HepG2 (cell line): Measurements from ENCODE around the gene LSM14B. TPM values are rescaled to one million over a fixed set of nuclear protein-coding genes. Genes with fewer than 3 reads are reported as not detected.

Source experiments
- ATAC-seq: fragments of 200-7000 bp; cut with Tn5 transposase; 3 replicates; pipeline ENCODE4 v1.9.1; 2020; ENCODE audit warnings: mild to moderate bottlenecking, moderate library complexity
- BruUV-seq: library from RNA; stranded (reverse); fragments of 400-500 nt; replicated peaks from 2 replicates; lab custom pipeline; 2021; lab: Mats Ljungman, UMichigan
- CTCF ChIA-PET: fragments of 300-600 bp; formaldehyde crosslinking; extraction: SDS; loops from one replicate; lab custom pipeline; 2021; ENCODE audit warnings: low total read pairs, inconsistent platforms, low intra/inter-chr PET ratio; lab: Yijun Ruan, JAX
- POLR2A ChIA-PET: fragments of 350-600 bp; sonication (Branson Sonifier 250); formaldehyde crosslinking; loops from one replicate; lab custom pipeline; 2020; ENCODE audit warnings: antibody characterized with exemption, inconsistent platforms; lab: Yijun Ruan, JAX
- DNase-seq: peaks from one replicate; pipeline ENCODE4 v3.0.0-alpha.2; 2015; ENCODE audit warnings: low spot score
- FAIRE-seq: peaks from 3 replicates; lab custom pipeline; 2011; peaks lifted over from hg19 to GRCh38; lab: Jason Lieb, UNC
- H2AFZ ChIP-seq: one replicate; pipeline ENCODE4 v1.6.1; 2011; ENCODE audit warnings: low read length, inconsistent platforms
- H3K27ac ChIP-seq: fragments of 300-600 bp; 3 replicates; pipeline ENCODE4 v1.8.0; 2011; ENCODE audit warnings: mixed run types, mild to moderate bottlenecking, mixed read lengths, low read length, inconsistent platforms; ENCODE audit not compliant: insufficient read depth; ENCODE audit errors: extremely low read length
- H3K27me3 ChIP-seq, 2 experiments: fragments of 200-600 bp in 1 of 2; 2 replicates in 1 of 2; 3 replicates in 1 of 2; pipeline versions ENCODE4 v1.6.0 to v1.8.0; 2011; ENCODE audit warnings: low read length in 2 of 2, mild to moderate bottlenecking in 2 of 2, moderate library complexity in 2 of 2, inconsistent platforms in 1 of 2; ENCODE audit not compliant: insufficient read depth in 2 of 2, control insufficient read depth in 1 of 2
- H3K36me3 ChIP-seq, 2 experiments: fragments of 200-600 bp in 1 of 2; replicated peaks in 1 of 2; 2 replicates in 1 of 2; 3 replicates in 1 of 2; pipeline versions ENCODE4 v1.5.1 to v1.8.0; 2011; ENCODE audit warnings: low read length in 2 of 2, inconsistent platforms in 1 of 2; ENCODE audit not compliant: insufficient read depth in 2 of 2, control insufficient read depth in 1 of 2
- H3K4me1 ChIP-seq: 2 replicates; pipeline ENCODE4 v1.5.1; 2012; ENCODE audit warnings: low read length, inconsistent platforms; ENCODE audit not compliant: insufficient read depth
- H3K4me2 ChIP-seq: 2 replicates; pipeline ENCODE4 v1.6.0; 2011; ENCODE audit warnings: low read depth, low read length, inconsistent platforms
- H3K4me3 ChIP-seq, 3 experiments: fragments of 200-600 bp in 1 of 3; sonication (generic), shearing (Covaris generic) in 1 of 3; replicated peaks in 1 of 3; 2 replicates each; pipeline ENCODE4 v1.5.1; 2011 to 2016; ENCODE audit warnings: low read length in 3 of 3, inconsistent platforms in 2 of 3, low read depth in 2 of 3, mild to moderate bottlenecking in 2 of 3, control low read depth in 1 of 3, mixed read lengths in 1 of 3; ENCODE audit not compliant: insufficient read depth in 1 of 3
- H3K79me2 ChIP-seq: one replicate; pipeline ENCODE4 v1.6.1; 2011; ENCODE audit warnings: low read length, inconsistent platforms; ENCODE audit not compliant: insufficient read depth
- H3K9ac ChIP-seq: 2 replicates; pipeline ENCODE4 v1.6.0; 2011; ENCODE audit warnings: mild to moderate bottlenecking, low read depth, low read length, inconsistent platforms; ENCODE audit not compliant: insufficient read depth
- H3K9me3 ChIP-seq: 2 replicates; pipeline ENCODE4 v1.5.1; 2012; ENCODE audit warnings: mild to moderate bottlenecking, low read length
- H4K20me1 ChIP-seq: 2 replicates; pipeline ENCODE4 v1.6.0; 2011; ENCODE audit warnings: inconsistent platforms, mild to moderate bottlenecking, low read length, moderate library complexity; ENCODE audit not compliant: insufficient read depth
- CTCF ChIP-seq: sonication (generic); formaldehyde crosslinking; IDR thresholded peaks from 2 replicates; pipeline ENCODE4 v1.5.0; 2020; ENCODE audit warnings: mild to moderate bottlenecking, missing genetic modification reagents, moderate library complexity
- HOXA7 ChIP-seq: sonication (generic); formaldehyde crosslinking; IDR thresholded peaks from 2 replicates; pipeline ENCODE4 v1.8.1; 2022; ENCODE audit warnings: mild to moderate bottlenecking, missing genetic modification reagents, moderate library complexity
- NAIF1 ChIP-seq: sonication (generic); formaldehyde crosslinking; IDR thresholded peaks from 2 replicates; pipeline ENCODE4 v1.5.0; 2020; ENCODE audit warnings: mild to moderate bottlenecking, missing genetic modification reagents, borderline replicate concordance
- NFKBIZ ChIP-seq: IDR thresholded peaks from 2 replicates; pipeline ENCODE4 v1.6.1; 2018; ENCODE audit warnings: missing genetic modification reagents, missing compliant biosample characterization
- STAG1 ChIP-seq: sonication (generic); formaldehyde crosslinking; IDR thresholded peaks from 2 replicates; pipeline ENCODE4 v1.4.0; 2020; ENCODE audit warnings: missing genetic modification reagents
- ZNF430 ChIP-seq: sonication (generic); formaldehyde crosslinking; IDR thresholded peaks from 2 replicates; pipeline ENCODE4 v1.9.0; 2021; ENCODE audit warnings: mild to moderate bottlenecking, missing genetic modification reagents
- ZNF496 ChIP-seq: sonication (generic); formaldehyde crosslinking; IDR thresholded peaks from 2 replicates; pipeline ENCODE4 v1.8.1; 2023; ENCODE audit warnings: mild to moderate bottlenecking, moderate library complexity, missing genetic modification reagents; ENCODE audit not compliant: insufficient replicate concordance
- ZNF841 ChIP-seq: sonication (generic); formaldehyde crosslinking; IDR thresholded peaks from 2 replicates; pipeline ENCODE4 v1.8.1; 2023; ENCODE audit warnings: missing genetic modification reagents, borderline replicate concordance
- WGBS: methylation state at CpG from one replicate; pipeline ENCODE4 v1.1.6; 2017; ENCODE audit warnings: low lambda C conversion rate; 5-methylcytosine and 5-hydroxymethylcytosine counted together
- in situ Hi-C: cut with HindIII; loops from 2 replicates; pipeline ENCODE4 v1.10.0; 2017; ENCODE audit warnings: low pct_unique_long_range_greater_than_20kb; ENCODE audit not compliant: extremely low pct_ligation_motif_present
- intact Hi-C: fragments of 100-400 bp; cut with micrococcal nuclease; formaldehyde crosslinking; loops from one replicate; pipeline ENCODE4 v1.10.0; 2022; ENCODE audit not compliant: unreplicated experiment
- polyA plus RNA-seq, 8 experiments: library from polyadenylated mRNA; depleted of rRNA in 3 of 8; stranded (reverse) in 7 of 8; unstranded in 1 of 8; fragments of >200 nt; fragmentation: Illumina TruSeq in 4 of 8; extraction: Trizol in 4 of 8; gene quantifications; 2 replicates each; pipeline versions ENCODE4 v1.2.1 to v1.2.3, GENCODE V29; 2011 to 2016; ENCODE audit warnings: low read depth in 4 of 8, missing spikeins in 1 of 8, mixed read lengths in 1 of 8; ENCODE audit not compliant: insufficient read depth in 1 of 8
- total RNA-seq, 5 experiments: library from RNA; depleted of rRNA; stranded (reverse); fragments of >200 nt; fragmentation: Illumina TruSeq; extraction: Trizol; gene quantifications; 2 replicates each; pipeline ENCODE4 v1.2.3, GENCODE V29; 2016; ENCODE audit warnings: low read depth in 1 of 5
- TF ChIP-seq, protein P1 (sequence below): sonication (generic); formaldehyde crosslinking; IDR thresholded peaks from 2 replicates; pipeline ENCODE4 v1.4.0; 2020; ENCODE audit warnings: missing genetic modification reagents

LSM14B gene
- total and polyA plus RNA-seq, 2 of the 13 experiments (the other 11 are each of a cell fraction or from before 2014, with no cell fraction given) = 43.3 to 79.2 TPM

- CTCF ChIA-PET = no interaction called here
- Histone ChIP-seq H3K4me1 (peaks cover 6% of the 10 kb centered on the region), H3K9ac (no peak overlapping the region), H3K79me2 (no peaks in the 10 kb centered on the region), H3K4me2 (no peak overlapping the region)
- TF ChIP-seq CTCF = peak; percentile 36
- TF ChIP-seq ZNF841 (CRISPR knock-in tag) = no peak
- TF ChIP-seq, protein P1, sequence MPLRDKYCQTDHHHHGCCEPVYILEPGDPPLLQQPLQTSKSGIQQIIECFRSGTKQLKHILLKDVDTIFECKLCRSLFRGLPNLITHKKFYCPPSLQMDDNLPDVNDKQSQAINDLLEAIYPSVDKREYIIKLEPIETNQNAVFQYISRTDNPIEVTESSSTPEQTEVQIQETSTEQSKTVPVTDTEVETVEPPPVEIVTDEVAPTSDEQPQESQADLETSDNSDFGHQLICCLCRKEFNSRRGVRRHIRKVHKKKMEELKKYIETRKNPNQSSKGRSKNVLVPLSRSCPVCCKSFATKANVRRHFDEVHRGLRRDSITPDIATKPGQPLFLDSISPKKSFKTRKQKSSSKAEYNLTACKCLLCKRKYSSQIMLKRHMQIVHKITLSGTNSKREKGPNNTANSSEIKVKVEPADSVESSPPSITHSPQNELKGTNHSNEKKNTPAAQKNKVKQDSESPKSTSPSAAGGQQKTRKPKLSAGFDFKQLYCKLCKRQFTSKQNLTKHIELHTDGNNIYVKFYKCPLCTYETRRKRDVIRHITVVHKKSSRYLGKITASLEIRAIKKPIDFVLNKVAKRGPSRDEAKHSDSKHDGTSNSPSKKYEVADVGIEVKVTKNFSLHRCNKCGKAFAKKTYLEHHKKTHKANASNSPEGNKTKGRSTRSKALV (CRISPR knock-in tag) = no peak
- peak; percentile 37 for TF ChIP-seq STAG1
- no peak for TF ChIP-seq HOXA7
- no peak for TF ChIP-seq NFKBIZ (CRISPR knock-in tag)
- TF ChIP-seq ZNF430 = no peak
- no peak for TF ChIP-seq ZNF496 (CRISPR knock-in tag)
- no peak for TF ChIP-seq NAIF1 (CRISPR knock-in tag)
- TF ChIP-seq, all 625 proteins: peak for 2
- WGBS = 30% methylated on average over 3 of the region's 3 CpGs
- POLR2A ChIA-PET = interaction anchor here (1.7 to 3.9 kb wide), 3 partner anchors 22 to 32 kb away, joined by 5 to 36 read pairs (median 7); partner anchors contain the start of gene TAF4
- 0 out of 3 replicates have a peak, but pooled peaks have one; percentile 20 for ATAC-seq
- Histone ChIP-seq H3K9me3 (no peaks in the 10 kb centered on the region), H4K20me1 (no peaks in the 10 kb centered on the region), H2AFZ (no peak overlapping the region), H3K27me3 (peaks cover 10 to 48% of the 10 kb centered on the region in 2 experiments; a peak in 4 of 5 replicates), H3K27ac (no peak overlapping the region), H3K4me3 (no peak overlapping the region), H3K36me3 (no peaks in the 10 kb centered on the region)
- DNase-seq = no peak
- in situ Hi-C loops (no loop called here), intact Hi-C loops (no loop called here)
- no TSS peak for BruUV-seq
- no peak for FAIRE-seq
Measured at GRCh38 chr20:62089393-62089792, 32.9 kb upstream of the LSM14B start.
